ENCODE results near the gene RNASE1.

GRCh38 chr14:20834899-20835298 is 32.3 kb upstream of the RNASE1 start:
- TF ChIP-seq CTCF (IDR thresholded peaks at IDR 0.05) (no peak), POLR2A (IDR thresholded peaks at IDR 0.05) (no peak)

Measured in uterus (tissue), 2 donors.